SK-N-SH (cell line): Measurements from ENCODE around the gene SPDEF. TPM values are rescaled to one million over a fixed set of nuclear protein-coding genes. Genes with fewer than 3 reads are reported as not detected.

ENCODE experiments used
- CTCF ChIA-PET: fragments of 300-600, 350-600 bp; formaldehyde crosslinking; extraction: SDS; loops from one replicate; lab custom pipeline; 2021; lab: Yijun Ruan, JAX
- POLR2A ChIA-PET: fragments of 350-600 bp; sonication (Branson Sonifier 250); formaldehyde crosslinking; extraction: SDS; loops from one replicate; lab custom pipeline; 2020; ENCODE audit warnings: antibody characterized with exemption, inconsistent platforms; lab: Yijun Ruan, JAX
- DNase-seq: peaks from one replicate; pipeline ENCODE4 v3.0.0; 2012
- H2AFZ ChIP-seq: fragments of 200-600 bp; sonication (generic); 2 replicates; pipeline ENCODE4 v1.8.1; 2016; ENCODE audit warnings: antibody characterized with exemption, mild to moderate bottlenecking, low read depth
- H3F3A ChIP-seq: fragments of 200-600 bp; sonication (generic); replicated peaks from 2 replicates; pipeline ENCODE3; 2016; ENCODE audit warnings: antibody characterized with exemption, mild to moderate bottlenecking; ENCODE audit not compliant: insufficient read depth
- H3K27ac ChIP-seq, 2 experiments: fragments of 200-500 bp in 1 of 2; fragments of 200-600 bp in 1 of 2; sonication (Bioruptor generic) in 1 of 2; sonication (generic), shearing (Covaris generic) in 1 of 2; 2 replicates each; pipeline versions ENCODE4 v1.5.1 to v1.6.1; 2014 to 2016; ENCODE audit warnings: low read depth in 2 of 2, inconsistent platforms in 1 of 2, low read length in 1 of 2, mild to moderate bottlenecking in 1 of 2, mixed read lengths in 1 of 2
- H3K27me3 ChIP-seq: fragments of 200-600 bp; sonication (generic), shearing (Covaris generic); 2 replicates; pipeline ENCODE4 v1.6.1; 2016; ENCODE audit warnings: mixed run types; ENCODE audit not compliant: insufficient read depth
- H3K36me3 ChIP-seq, 2 experiments: fragments of 200-500 bp in 1 of 2; fragments of 200-600 bp in 1 of 2; sonication (Bioruptor generic) in 1 of 2; sonication (generic) in 1 of 2; replicated peaks in 1 of 2; 2 replicates each; pipeline versions ENCODE3 to v1.5.1; 2014 to 2016; ENCODE audit warnings: low read length in 1 of 2, mild to moderate bottlenecking in 1 of 2; ENCODE audit not compliant: insufficient read depth in 2 of 2, control insufficient read depth in 1 of 2
- H3K4me1 ChIP-seq, 2 experiments: fragments of 200-500 bp in 1 of 2; fragments of 200-600 bp in 1 of 2; sonication (Bioruptor generic) in 1 of 2; sonication (generic), shearing (Covaris generic) in 1 of 2; 2 replicates each; pipeline versions ENCODE4 v1.5.1 to v1.6.1; 2014 to 2016; ENCODE audit warnings: low read depth in 1 of 2, low read length in 1 of 2, mixed run types in 1 of 2; ENCODE audit not compliant: insufficient read depth in 2 of 2, control insufficient read depth in 1 of 2
- H3K4me2 ChIP-seq: fragments of 200-600 bp; sonication (generic), shearing (Covaris generic); 2 replicates; pipeline ENCODE4 v1.6.1; 2017; ENCODE audit warnings: mixed run types
- H3K4me3 ChIP-seq, 2 experiments: fragments of 200-500 bp in 1 of 2; fragments of 200-600 bp in 1 of 2; sonication (Bioruptor generic) in 1 of 2; sonication (generic), shearing (Covaris generic) in 1 of 2; 2 replicates each; pipeline versions ENCODE4 v1.5.1 to v1.8.1; 2014 to 2016; ENCODE audit warnings: low read depth in 2 of 2, inconsistent platforms in 1 of 2, low read length in 1 of 2, mild to moderate bottlenecking in 1 of 2, mixed read lengths in 1 of 2, moderate library complexity in 1 of 2
- H3K79me2 ChIP-seq: fragments of 200-600 bp; sonication (generic); 2 replicates; pipeline ENCODE4 v1.8.1; 2017; ENCODE audit warnings: mild to moderate bottlenecking; ENCODE audit not compliant: insufficient read depth
- H3K9ac ChIP-seq: fragments of 200-600 bp; sonication (generic); 2 replicates; pipeline ENCODE4 v1.6.1; 2017; ENCODE audit warnings: mixed run types
- H3K9me2 ChIP-seq: fragments of 200-600 bp; sonication (generic); 2 replicates; pipeline ENCODE4 v1.6.1; 2017; ENCODE audit warnings: mixed run types
- H3K9me3 ChIP-seq: fragments of 200-600 bp; sonication (generic); 2 replicates; pipeline ENCODE4 v1.6.1; 2017; ENCODE audit warnings: mixed run types, mild to moderate bottlenecking, moderate library complexity
- H4K20me1 ChIP-seq: fragments of 200-600 bp; sonication (generic); 2 replicates; pipeline ENCODE4 v1.6.1; 2017; ENCODE audit warnings: mild to moderate bottlenecking, mixed run types; ENCODE audit not compliant: insufficient read depth
- CHD2 ChIP-seq: fragments of 150-350 bp; IDR thresholded peaks from 2 replicates; pipeline ENCODE4 v1.6.1; 2018; ENCODE audit warnings: low read length; ENCODE audit not compliant: partially characterized antibody
- EZH2phosphoT487 ChIP-seq: fragments of 200-600 bp; sonication (generic); IDR thresholded peaks from 2 replicates; pipeline ENCODE4 v1.6.1; 2017; ENCODE audit warnings: low read depth, mixed run types, mild to moderate bottlenecking, antibody characterized with exemption, moderate library complexity, borderline replicate concordance
- FOXJ3 ChIP-seq: sonication (generic); formaldehyde crosslinking; IDR thresholded peaks from 2 replicates; pipeline ENCODE4 v1.5.1; 2020; ENCODE audit warnings: mild to moderate bottlenecking, missing genetic modification reagents
- GABPA ChIP-seq: IDR thresholded peaks from 2 replicates; pipeline ENCODE4 v1.4.0; 2012; ENCODE audit warnings: low read depth, mild to moderate bottlenecking
- GATA2 ChIP-seq: sonication (generic); formaldehyde crosslinking; IDR thresholded peaks from 2 replicates; pipeline ENCODE4 v1.5.0; 2020; ENCODE audit warnings: mild to moderate bottlenecking, missing genetic modification reagents
- JUND ChIP-seq: IDR thresholded peaks from 2 replicates; pipeline ENCODE4 v1.4.0; 2012
- MEF2A ChIP-seq: IDR thresholded peaks from 2 replicates; pipeline ENCODE4 v1.4.0; 2012; ENCODE audit warnings: low read depth, borderline replicate concordance
- MXI1 ChIP-seq: IDR thresholded peaks from 2 replicates; pipeline ENCODE4 v1.6.1; 2012; ENCODE audit warnings: mild to moderate bottlenecking, low read depth, low read length, improper control_type of control experiment
- NFIC ChIP-seq: IDR thresholded peaks from 2 replicates; pipeline ENCODE4 v1.4.0; 2012; ENCODE audit warnings: borderline replicate concordance
- NRF1 ChIP-seq: IDR thresholded peaks from 2 replicates; pipeline ENCODE4 v1.6.1; 2012; ENCODE audit warnings: low read depth, mild to moderate bottlenecking, low read length
- RFX5 ChIP-seq: IDR thresholded peaks from 2 replicates; pipeline ENCODE4 v1.6.1; 2012; ENCODE audit warnings: mild to moderate bottlenecking, improper control_type of control experiment, low read length
- SMC3 ChIP-seq: IDR thresholded peaks from 2 replicates; pipeline ENCODE4 v1.6.1; 2012; ENCODE audit warnings: low read depth, low read length, improper control_type of control experiment
- TCF12 ChIP-seq: IDR thresholded peaks from 2 replicates; pipeline ENCODE4 v1.4.0; 2012
- WGBS: methylation state at CpG from one replicate; pipeline ENCODE4 v1.1.6; 2017; ENCODE audit warnings: low lambda C conversion rate; 5-methylcytosine and 5-hydroxymethylcytosine counted together
- polyA plus RNA-seq, 3 experiments: library from polyadenylated mRNA; depleted of rRNA; stranded (reverse); fragments of >200 nt; gene quantifications; 2 replicates each; pipeline ENCODE4 v1.2.3, GENCODE V29; 2012
- TF ChIP-seq, protein P1 (sequence below): IDR thresholded peaks from 2 replicates; pipeline ENCODE4 v1.4.0; 2012; ENCODE audit warnings: low read depth, borderline replicate concordance
- TF ChIP-seq, protein P2 (sequence below): fragments of 150-350 bp; IDR thresholded peaks from 2 replicates; pipeline ENCODE4 v1.6.1; 2016; ENCODE audit warnings: mild to moderate bottlenecking, low read depth, low read length
- TF ChIP-seq, protein P3 (sequence below): IDR thresholded peaks from 2 replicates; pipeline ENCODE4; 2012
- TF ChIP-seq, protein P4 (sequence below): fragments of 150-350 bp; IDR thresholded peaks from 2 replicates; pipeline ENCODE4 v1.6.1; 2017; ENCODE audit warnings: antibody characterized with exemption, low read length, low read depth, borderline replicate concordance
- TF ChIP-seq, protein P5 (sequence below): fragments of 200-600 bp; sonication (generic); IDR thresholded peaks from 2 replicates; pipeline ENCODE4 v1.6.1; 2017; ENCODE audit warnings: antibody characterized with exemption, mild to moderate bottlenecking, moderate library complexity

SPDEF gene
- polyA plus RNA-seq, 1 of the 3 experiments (the other 2 are of a cell fraction), result 0.10 TPM

DNA sequence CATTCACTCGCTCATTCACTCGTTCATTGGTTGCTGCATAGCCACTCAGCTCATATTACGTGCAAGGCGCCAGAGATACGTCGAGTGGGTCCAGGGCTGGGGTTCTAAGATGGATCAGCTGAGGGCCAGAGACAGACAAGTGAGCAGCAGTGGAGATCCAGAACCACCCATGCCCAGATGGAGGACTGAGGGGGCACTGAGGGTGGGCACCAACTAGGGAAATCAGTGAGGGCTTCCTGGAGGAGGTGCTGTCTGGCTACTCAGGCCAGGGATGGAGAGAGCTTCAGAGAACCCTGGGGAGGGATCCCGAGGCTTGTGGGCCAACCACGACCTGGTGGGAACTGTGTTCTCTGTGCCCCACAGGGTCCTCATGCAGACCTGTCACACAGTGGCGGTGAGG lies 364 bp upstream of the SPDEF start:
- H3K4me2 ChIP-seq, result no peak overlapping the region
- ChIA-PET POLR2A (no interaction called here), CTCF (interaction anchor here (1.0 kb wide), 1 partner anchor 96 kb away, joined by 3 read pairs; no protein-coding TSS in a partner anchor)

DNA sequence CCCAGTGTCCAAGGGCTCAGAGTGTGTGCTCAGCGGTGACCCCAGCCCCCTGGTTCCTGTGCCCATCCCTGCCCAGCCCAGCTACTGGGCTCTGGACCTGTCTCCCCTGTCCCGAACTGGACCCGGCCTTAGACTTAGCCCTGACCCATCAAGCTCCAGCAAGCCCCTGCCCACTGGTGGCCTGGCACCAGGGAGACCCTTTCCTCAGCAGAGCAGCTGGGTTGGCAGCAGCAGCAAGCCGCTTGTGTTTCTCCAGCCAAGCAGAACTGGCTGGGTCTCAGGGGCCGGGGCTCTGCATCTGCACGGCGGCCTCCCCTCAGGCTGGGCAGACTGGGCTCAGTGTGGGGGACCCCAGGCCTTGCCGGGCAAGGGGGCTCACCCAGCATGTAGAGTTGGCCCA lies 801 bp downstream of the SPDEF start:
- Histone ChIP-seq H3K79me2 (no peaks in the 10 kb centered on the region), H3K9ac (no peak overlapping the region), H3K36me3 (no peaks in the 10 kb centered on the region), H2AFZ (no peak overlapping the region), H3K9me2 (no peaks in the 10 kb centered on the region), H3F3A (no peaks in the 10 kb centered on the region), H3K27me3 (no peaks in the 10 kb centered on the region), H3K27ac (no peak overlapping the region), H3K4me3 (no peak overlapping the region), H3K9me3 (no peaks in the 10 kb centered on the region), H3K4me2 (no peak overlapping the region), H3K4me1 (no peaks in the 10 kb centered on the region), H4K20me1 (no peaks in the 10 kb centered on the region)
- DNase-seq, result no peak
- ChIA-PET POLR2A (no interaction called here), CTCF (interaction anchor here (0.7 to 1.5 kb wide), 2 partner anchors 26 to 431 kb away, joined by 3 read pairs; no protein-coding TSS in a partner anchor)
- 86% methylated on average over 6 of the region's 8 CpGs for WGBS
- TF ChIP-seq, protein P1, sequence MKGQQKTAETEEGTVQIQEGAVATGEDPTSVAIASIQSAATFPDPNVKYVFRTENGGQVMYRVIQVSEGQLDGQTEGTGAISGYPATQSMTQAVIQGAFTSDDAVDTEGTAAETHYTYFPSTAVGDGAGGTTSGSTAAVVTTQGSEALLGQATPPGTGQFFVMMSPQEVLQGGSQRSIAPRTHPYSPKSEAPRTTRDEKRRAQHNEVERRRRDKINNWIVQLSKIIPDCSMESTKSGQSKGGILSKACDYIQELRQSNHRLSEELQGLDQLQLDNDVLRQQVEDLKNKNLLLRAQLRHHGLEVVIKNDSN, result no peak
- TF ChIP-seq EZH2phosphoT487 (no peak), RFX5 (no peak), TCF12 (no peak), CHD2 (no peak), SMC3 (no peak), NRF1 (no peak), MEF2A (no peak), NFIC (no peak), GABPA (no peak)
- TF ChIP-seq, protein P2, sequence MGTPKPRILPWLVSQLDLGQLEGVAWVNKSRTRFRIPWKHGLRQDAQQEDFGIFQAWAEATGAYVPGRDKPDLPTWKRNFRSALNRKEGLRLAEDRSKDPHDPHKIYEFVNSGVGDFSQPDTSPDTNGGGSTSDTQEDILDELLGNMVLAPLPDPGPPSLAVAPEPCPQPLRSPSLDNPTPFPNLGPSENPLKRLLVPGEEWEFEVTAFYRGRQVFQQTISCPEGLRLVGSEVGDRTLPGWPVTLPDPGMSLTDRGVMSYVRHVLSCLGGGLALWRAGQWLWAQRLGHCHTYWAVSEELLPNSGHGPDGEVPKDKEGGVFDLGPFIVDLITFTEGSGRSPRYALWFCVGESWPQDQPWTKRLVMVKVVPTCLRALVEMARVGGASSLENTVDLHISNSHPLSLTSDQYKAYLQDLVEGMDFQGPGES, result no peak

More for the DNA sequence above, 364 bp upstream of the SPDEF start:
- H3K4me3 ChIP-seq, result no peak overlapping the region
- no peak for DNase-seq
- H2AFZ ChIP-seq, result no peak overlapping the region
- H3K9me2 ChIP-seq, result no peaks in the 10 kb centered on the region
- no peaks in the 10 kb centered on the region for H3K36me3 ChIP-seq
- H3K9me3 ChIP-seq, result no peaks in the 10 kb centered on the region
- no peaks in the 10 kb centered on the region for H4K20me1 ChIP-seq
- H3K27me3 ChIP-seq, result no peaks in the 10 kb centered on the region
- H3K79me2 ChIP-seq, result no peaks in the 10 kb centered on the region
- no peaks in the 10 kb centered on the region for H3F3A ChIP-seq
- TF ChIP-seq, protein P3, sequence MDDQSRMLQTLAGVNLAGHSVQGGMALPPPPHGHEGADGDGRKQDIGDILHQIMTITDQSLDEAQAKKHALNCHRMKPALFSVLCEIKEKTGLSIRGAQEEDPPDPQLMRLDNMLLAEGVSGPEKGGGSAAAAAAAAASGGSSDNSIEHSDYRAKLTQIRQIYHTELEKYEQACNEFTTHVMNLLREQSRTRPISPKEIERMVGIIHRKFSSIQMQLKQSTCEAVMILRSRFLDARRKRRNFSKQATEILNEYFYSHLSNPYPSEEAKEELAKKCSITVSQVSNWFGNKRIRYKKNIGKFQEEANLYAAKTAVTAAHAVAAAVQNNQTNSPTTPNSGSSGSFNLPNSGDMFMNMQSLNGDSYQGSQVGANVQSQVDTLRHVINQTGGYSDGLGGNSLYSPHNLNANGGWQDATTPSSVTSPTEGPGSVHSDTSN, result no peak
- TF ChIP-seq FOXJ3 (CRISPR knock-in tag), result no peak
- TF ChIP-seq, protein P1, result no peak
- no peak for TF ChIP-seq RFX5
- TF ChIP-seq GATA2, result no peak
- TF ChIP-seq, protein P4, sequence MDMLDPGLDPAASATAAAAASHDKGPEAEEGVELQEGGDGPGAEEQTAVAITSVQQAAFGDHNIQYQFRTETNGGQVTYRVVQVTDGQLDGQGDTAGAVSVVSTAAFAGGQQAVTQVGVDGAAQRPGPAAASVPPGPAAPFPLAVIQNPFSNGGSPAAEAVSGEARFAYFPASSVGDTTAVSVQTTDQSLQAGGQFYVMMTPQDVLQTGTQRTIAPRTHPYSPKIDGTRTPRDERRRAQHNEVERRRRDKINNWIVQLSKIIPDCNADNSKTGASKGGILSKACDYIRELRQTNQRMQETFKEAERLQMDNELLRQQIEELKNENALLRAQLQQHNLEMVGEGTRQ, result no peak
- TF ChIP-seq JUND, result no peak
- TF ChIP-seq, protein P5, sequence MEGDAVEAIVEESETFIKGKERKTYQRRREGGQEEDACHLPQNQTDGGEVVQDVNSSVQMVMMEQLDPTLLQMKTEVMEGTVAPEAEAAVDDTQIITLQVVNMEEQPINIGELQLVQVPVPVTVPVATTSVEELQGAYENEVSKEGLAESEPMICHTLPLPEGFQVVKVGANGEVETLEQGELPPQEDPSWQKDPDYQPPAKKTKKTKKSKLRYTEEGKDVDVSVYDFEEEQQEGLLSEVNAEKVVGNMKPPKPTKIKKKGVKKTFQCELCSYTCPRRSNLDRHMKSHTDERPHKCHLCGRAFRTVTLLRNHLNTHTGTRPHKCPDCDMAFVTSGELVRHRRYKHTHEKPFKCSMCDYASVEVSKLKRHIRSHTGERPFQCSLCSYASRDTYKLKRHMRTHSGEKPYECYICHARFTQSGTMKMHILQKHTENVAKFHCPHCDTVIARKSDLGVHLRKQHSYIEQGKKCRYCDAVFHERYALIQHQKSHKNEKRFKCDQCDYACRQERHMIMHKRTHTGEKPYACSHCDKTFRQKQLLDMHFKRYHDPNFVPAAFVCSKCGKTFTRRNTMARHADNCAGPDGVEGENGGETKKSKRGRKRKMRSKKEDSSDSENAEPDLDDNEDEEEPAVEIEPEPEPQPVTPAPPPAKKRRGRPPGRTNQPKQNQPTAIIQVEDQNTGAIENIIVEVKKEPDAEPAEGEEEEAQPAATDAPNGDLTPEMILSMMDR, result no peak
- TF ChIP-seq NFIC, result no peak
- TF ChIP-seq MXI1, result no peak
- TF ChIP-seq MEF2A, result no peak
- TF ChIP-seq NRF1, result no peak
- TF ChIP-seq, all 33 proteins: peak for 0
- Histone ChIP-seq H3K4me1 (no peaks in the 10 kb centered on the region; a peak in 1 of 4 replicates), H3K9ac (no peak overlapping the region), H3K27ac (no peak overlapping the region)
- WGBS, result 86% methylated on average over 7 of the region's 9 CpGs
